T-helper 1 cell (primary cell): ENCODE data around the gene ACBD6.

Source experiments
- DNase-seq, 5 donors: peaks; one replicate each; pipeline ENCODE4 v3.0.0-alpha.2; 2012 to 2020

Gene ACBD6

DNA sequence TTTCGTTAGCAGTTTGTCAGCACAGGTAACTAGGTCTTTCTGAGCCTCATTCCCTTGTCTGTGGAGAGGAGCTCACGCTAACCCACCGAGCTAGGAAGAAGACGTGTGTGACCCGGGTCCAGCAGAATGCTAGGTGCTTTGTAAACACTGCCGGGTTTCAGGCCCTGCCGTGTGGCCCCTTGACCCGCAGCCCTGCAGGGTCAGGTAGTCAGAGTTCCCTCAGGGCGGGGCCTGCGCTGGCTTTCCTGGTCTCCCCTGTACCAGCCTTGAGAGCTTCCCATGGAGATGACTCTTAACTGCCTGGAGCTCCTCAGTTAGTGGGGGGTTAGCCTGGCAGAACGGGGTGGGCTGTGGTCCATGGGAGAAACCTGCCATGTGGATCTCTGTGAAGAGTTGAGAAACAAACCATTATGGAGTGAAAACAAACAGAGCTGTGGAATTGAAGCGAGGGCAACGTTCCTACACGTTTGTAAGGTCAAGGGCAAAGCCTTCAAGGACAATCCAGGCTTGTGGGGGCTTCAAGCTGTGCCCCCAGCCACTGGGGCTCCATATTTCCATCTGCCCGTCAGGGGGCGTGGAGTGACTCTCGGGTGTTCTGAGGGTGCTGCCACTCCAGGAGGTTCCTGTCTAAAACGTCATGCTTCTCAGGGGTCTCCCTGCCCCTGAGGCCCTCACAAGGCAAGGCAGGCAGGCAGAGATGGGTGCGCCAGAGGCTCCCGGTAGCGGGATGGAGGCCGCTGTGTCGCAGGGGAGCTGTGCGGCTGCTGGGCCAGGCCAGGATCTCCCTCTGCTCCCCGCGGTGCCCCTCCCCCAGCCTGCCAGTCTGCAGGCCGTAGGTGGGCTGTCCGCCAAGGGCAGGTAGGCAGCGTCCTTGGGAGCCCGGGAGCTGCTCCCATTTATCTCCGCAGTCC is 248.5 kb downstream of the ACBD6 start:
- no peak for DNase-seq

DNA sequence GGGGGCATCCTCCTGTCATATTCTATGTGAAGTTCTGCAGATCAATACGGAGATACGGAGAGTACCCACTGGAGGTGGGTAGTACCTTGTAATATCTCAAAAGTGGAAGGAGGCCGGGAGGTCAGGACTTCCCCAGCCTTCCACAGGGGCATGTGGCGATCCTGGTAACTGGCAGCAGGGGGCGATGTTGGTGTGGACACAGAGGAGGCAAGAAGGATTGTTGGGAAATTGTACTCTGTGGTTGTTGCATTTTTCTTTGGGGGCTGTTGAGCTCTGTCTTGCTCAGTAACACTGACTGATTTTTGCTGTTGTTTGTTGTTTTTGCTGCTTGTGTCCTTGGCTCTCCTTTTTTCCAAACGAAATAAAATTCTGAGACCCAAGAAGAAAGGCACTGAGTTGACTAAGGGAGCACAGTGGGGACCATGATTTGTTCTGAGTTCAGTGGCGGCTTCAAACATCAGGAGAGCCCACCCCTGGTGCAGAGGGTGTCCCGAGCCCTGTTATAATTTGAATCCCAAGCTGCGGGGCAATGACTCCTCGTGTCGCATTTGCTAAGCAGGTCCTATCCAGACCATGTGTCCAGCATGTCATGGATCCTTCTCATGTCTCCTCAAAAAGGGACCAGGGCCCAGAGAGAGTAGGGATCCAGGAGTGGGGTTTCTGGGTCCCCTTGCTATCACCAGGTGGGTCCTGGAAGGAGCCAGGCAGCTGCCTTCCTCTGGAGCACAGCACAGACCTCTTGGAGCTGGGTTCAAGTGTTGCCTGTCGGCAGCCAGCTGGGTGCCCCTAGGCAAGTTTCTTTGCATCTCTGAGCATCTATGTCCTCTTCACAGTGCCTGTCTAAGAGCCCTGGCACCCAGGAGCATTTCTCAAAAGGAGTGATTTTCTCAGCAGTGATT is 249.5 kb downstream of the ACBD6 start:
- DNase-seq: peak in 4 of 5 donors; percentile 44 to 51 (median 49)

DNA sequence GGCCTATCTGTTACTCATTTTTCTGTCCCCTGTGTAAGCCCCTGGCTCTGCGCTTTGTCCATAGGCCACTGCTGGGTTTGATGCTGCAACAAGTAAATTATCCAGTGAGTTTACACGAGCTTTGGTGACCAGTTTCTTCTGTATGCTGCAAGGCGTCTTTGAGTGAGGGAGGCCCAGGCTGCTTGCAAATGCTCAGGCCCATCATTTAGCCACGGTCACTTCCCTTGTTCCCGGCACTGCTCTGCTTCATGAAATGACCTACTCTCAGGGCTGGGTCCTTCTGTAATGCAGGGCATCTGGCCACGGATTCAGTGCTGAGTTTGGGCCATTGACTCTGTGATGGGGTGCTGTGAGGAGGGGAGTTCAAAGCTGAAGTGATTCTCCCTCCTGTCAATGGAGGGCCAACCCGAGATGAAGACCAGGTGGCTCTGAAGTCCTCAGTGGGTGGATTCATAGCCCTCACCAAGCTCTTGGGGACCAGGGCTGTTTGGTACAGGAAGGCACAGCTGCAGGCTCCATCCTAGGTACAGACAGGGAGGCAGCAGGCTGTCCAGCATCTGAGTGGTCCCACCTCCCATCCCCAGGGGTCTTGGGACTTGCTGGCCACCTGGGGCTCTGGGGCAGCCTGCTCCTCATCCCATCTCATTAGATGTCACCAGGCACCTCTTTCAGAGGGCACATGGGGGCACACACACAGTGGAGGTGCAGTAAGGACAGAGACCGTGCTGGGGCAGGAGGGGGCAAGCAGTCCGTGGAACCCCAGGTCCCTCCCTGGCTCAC is 250.7 kb downstream of the ACBD6 start:
- no peak for DNase-seq

DNA sequence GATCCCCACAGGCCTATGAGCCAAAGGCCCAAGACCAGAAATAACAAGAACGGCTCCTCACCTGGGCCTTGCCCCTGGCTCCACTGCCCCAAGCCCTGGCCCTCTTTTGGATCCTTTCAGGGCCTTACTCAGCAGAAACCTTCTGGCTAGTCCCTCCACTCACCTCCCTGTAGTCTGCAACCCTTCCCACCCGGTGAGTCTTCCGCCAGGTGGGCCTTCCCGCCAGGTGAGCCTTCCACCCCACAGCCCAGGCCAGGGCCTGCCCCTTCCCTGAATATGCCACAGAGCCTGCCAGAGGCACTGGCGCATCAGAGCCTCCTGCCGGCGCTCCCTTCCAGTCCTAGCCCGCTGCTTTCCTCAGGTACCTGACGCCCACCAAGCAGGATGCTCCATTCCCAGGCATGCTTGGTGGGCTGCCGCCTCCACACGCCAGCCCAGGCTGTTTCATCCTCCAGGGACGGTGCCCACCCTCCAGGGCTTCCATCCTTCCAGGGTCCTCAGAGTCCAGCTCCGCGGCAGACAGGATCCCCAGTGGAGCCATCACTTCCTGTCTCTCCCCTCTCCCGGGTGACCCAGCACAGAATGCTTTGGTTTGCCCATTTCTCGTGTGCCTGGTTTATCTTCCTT is 251.4 kb downstream of the ACBD6 start:
- DNase-seq: no peak

DNA sequence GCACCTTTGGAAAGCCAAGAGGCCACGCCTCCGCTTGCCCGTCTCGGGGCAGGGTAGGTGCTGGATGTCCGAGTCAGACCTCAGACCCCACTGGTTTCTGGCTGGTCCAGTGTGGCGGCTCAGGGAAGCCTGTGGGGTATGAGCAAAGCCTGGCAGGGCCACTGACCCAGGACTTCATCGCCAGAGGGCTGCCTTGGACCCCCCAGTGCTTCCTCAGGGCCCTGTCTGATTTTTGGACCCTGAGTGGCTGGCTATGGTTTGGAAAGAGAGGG is 251.9 kb downstream of the ACBD6 start:
- DNase-seq: no peak

DNA sequence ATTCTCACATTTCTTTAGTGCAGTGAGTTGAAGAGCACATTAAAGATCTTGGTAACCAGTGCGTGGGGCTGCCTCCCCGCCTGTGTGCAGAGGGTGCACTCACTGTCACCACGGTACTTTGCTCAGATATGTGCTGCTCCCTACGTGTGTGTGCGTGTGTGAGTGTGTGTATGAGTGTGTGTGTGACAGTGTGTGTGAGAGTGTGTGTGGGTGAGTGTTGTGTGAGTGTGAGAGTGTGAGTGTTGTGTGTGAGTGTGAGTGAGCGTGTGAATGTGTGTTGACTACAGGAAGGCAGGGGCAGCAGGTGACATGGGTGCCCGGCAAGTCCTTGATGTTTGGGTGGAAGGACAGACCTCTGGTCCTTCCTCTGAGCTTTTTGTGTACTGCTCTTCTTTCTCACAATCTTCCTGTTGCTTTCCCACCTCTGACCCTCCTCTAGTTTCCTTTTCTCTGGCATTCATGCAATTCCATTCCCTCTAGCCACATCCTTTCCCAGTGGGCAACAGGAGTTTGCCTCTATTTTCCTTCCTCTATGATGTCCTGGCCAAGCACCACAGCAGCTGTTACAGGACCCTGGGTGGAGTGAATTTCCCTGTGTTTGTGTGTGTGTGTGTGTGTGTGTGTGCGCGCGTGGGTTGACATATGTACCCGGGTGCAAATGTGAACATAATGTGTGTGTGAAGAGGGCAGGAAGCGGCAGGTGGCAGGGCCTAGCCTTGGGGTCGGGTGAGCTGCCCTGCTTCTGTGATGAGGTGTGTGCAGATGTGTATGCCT is 252.5 kb downstream of the ACBD6 start:
- no peak for DNase-seq

DNA sequence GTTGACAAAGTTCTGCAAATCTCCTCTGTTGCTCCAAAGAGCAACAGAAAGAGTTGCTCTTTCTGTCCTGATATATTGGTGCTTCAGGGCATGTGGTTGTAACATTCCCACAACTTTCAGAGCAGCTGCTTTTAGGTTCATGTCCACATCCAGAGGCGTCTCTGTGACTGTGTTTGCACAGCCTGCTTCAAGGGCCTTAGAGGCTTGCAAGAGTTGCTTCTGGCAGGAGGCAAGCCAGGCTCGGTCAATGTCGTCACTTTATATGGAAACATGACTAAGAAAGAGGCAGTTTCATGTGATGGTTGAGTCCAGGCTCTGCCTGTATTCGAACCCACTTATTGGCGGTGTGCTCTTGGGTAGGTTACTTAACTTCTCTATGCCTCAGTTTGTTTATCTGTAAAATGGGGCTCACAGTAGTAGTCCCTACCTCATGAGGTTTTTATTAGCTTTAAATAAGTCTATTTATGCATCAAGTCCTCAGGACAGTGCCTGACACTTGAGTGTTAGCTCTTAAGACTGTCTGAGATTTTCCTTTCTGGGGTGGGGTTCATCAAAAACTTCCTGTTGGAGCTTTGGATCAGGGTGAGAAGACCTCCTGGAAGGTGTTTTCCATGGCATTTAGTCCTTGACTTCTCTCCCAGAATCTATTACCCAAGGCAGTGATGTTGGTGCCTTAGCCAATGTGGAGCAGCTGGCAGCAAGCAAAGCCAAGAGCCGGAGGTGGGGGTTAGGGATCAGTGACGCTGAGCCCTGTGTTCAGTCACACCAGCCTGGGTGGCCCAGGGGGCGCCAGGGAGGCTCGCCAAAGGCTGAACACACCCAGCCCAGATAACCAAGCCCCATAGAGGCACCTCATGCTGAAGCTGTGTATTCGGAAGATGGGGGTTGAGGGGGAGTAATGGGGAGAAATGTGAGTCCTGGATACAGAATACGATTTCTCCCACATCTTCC is 253.4 kb downstream of the ACBD6 start:
- no peak for DNase-seq

DNA sequence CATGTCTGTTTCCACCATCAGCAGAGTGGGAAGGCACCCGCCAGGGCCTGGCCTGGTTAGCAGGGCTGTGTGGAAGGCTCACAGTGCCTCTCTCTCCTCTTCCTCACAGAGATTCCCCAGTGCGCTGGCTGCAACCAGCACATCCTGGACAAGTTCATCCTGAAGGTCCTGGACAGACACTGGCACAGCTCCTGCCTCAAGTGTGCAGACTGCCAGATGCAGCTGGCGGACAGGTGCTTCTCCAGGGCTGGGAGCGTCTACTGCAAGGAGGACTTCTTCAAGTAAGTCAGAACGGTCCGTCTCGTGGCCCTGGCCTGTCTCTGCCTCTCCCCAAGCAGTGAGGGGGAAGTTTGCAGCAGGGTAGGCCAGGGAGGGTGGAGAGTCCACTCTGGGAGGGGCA is 254.2 kb downstream of the ACBD6 start:
- no peak for DNase-seq

DNA sequence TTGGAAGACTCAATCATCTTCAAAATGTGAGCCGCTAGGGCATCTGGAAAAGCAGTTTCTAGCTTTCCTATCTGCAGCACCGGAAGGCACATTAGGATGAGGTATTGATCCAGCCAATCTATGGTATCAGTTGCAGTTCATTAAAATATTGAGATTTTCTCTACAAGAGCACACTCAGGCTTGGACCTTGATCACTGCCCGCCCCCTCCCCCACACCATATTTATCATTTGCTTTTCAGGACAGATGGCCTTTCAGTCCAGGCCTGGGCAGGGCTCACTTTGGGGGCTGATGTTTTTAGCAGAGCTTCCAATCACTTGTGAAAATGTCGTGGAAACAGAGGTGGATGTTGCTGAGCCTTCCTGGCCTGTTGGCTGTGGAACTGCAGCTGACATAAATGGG is 254.8 kb downstream of the ACBD6 start:
- no peak for DNase-seq

DNA sequence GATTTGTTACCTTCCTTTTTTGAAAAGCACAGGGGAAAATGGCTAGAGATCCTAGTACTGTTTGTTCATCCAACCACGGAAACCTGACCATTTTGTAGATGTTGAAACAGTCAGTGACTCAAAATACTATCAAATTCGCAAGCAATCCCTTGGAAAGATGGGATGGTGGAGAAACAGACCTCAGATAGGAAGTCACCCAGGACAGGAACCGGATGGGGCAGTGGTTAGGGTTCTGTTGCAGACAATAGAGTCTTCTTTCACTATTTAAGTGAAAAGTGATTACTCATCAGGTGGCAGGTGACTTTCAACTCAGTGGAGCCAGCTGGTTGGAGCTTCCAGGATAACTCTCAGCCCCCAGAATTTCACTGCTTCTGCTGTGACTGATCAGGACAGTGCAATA is 255.3 kb downstream of the ACBD6 start:
- no peak for DNase-seq

DNA sequence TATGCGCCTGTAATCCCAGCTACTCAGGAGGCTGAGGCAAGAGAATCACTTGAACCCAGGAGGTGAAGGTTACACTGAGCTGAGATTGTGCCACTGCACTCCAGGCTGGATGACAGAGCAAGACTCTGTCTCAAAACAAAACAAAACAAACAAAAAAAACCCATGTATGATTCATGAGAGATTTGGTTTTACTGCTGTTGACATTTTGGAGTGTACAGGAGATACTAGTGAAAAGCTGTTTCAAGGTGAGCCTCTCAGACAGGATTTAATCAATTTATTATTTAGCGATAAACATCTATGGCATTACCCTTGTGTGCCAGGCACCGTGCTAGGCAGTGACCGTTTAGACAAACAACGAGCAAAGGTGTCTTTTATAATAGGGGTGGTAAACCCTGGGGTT is 255.8 kb downstream of the ACBD6 start:
- DNase-seq: no peak

DNA sequence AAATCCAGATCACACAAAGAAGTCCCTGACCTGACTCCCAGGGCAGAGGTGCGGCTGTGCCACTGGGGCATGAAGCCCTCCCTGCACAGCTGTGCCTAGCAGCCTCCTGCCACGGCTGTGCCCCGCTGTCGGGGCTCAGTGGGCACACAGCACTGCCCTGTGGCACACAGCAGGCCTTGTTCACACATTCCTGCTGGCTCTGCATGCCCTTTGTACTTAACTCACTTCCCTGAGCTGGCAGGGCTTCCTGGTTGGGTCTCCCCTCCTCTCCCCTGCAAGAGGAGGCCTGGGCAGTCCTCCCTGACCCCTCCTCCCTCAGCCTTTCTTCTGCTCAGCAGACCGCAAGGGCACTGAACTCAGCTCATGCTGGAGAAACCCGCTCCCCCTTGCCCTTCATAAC is 257.5 kb downstream of the ACBD6 start:
- DNase-seq: no peak

DNA sequence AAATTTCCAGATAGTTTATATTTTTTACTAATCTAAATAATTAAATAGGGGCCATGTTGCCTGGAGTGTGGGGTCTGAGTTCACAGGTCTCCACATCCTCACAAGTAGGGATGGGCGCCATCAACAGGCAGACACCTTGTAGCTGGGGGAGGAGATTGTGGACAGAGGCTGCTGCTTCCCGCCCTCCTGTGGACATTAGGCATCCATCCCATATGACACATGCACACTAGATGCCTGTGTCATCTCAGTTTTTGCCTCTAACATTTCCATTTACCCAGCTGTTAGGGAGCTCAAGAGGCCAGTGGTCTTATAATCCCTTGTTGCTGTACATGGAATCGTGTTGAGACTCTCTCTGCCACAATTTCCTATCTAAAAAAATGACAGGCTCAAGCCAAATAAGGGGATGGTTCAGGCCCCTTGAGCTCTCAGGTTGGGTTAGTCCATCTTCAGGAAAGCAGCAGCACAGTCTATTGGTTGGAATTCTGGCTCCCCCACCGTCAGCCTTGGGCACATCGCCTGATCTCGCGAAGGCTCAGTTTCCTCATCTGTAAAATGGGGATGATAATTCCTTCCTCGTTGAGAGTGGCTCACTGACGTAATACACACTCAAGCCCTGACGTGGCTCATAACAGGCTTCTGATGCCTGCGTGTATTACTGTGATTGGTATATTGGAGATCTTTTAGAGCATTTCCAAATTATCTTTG is 258.7 kb downstream of the ACBD6 start:
- no peak for DNase-seq

DNA sequence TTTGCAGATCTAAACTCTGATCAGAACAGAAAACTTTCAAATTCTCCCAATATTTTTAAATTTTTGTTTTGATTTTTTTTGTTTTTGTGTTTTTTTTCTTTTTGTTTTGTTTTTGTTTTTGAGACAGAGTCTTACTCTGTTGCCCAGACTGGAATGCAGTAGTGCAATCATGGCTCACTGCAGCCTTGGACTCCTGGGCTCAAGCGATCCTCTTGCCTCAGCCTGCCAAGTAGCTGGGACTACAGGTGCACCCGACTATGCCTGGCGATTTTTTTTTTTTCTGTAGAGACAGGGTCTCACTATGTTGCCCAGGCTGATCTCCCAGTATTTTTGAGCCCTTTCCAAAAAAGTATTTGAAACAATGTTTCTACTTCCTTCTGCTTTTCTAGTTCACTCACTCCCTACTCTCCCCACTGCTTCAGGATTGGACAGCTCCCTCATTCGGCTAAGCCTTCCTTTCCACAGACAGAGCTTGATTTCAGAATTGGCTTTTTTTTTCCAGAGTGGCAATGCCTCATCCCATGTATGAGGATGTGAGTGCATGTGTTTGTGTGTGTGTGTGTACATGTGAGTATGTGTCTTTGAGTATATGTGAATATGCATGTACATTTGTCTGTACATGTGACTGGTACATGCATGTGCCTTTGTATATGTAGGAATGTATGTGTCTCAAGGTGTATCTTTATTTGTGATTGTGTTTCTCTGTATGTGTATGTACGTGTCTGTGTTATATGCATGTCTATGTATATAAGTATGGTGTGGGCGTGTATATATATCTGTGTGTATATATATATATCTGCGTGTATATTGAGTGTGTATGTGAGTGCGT is 260.4 kb downstream of the ACBD6 start:
- DNase-seq: no peak

DNA sequence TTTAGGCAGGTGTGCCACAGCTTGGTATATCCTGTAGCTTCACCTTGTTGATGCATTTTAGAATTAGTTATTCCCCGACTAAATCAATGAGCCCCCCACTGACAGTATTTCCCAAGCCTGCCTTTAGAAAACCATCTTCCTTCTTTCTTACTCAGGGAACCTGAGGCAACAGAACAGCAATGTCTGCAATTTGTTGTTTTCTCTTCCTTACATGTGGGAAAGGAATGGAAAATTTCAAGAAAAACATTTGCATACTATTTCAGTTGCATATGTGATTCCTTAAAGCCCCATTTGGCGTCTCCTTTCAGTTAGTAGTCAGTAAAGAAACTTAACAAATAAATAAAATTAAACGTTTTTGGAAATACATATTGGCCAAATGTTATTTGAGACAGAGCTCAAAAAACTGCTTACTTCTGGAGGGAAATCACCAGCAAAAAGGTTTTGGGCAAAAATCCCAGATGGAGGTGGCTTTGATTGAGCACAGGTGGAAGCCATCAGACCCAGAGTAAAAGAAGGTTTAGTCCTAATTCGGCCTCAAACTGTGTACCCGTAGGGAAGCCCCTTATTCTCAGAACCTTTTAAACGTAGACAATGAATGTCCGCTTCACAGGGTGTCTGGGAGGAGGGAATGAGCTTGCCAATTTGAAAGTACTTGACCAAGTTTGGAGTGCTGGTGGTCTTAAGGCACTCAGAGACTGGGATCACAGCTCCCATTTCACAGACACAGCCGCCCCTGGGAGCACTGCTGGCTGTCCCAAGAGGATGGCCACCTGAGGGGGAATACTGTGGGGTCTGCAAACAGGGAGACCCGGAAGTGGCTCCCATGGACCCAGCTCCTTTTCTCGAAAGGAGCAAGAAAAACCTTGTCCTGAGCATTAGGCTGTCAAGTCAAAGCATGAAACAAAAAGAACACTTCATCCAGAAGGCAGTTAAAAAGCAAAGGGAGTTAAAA is 263.0 kb downstream of the ACBD6 start:
- DNase-seq: no peak

DNA sequence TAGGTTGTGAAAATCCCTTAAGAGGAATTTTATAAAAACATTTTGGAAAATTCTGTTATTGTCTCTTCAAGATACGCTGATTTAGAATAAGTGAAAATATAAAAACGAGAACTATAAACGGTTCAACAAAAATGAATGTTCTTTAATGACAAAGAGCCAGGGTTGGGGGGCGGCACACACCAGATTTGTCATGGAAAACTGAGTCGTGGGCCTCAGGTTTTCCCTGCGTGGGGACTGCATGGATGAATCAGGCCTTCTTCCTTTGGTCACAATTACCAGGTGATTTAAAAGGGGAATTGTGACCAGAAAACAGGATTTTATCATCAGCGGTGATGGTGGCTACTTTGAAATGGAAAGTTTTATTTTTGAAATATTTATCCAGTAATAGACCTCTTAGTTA is 263.7 kb downstream of the ACBD6 start:
- DNase-seq: no peak
